Urinary bladder (tissue), 4 donors: ENCODE data around the gene EPHB2. TPM values are rescaled to one million over a fixed set of nuclear protein-coding genes. Genes with fewer than 3 reads are reported as not detected.

Experiments
- DNase-seq: peaks from one replicate; pipeline ENCODE4 v3.0.0-alpha.2; 2015; ENCODE audit errors: extremely low spot score
- H3K27ac ChIP-seq: one replicate; pipeline ENCODE4 v1.5.1; 2013; ENCODE audit warnings: low read depth, mild to moderate bottlenecking, moderate library complexity
- H3K36me3 ChIP-seq: one replicate; pipeline ENCODE4 v1.6.1; 2013; ENCODE audit warnings: mild to moderate bottlenecking, moderate library complexity; ENCODE audit not compliant: insufficient read depth
- H3K4me1 ChIP-seq: one replicate; pipeline ENCODE4 v1.6.1; 2013; ENCODE audit warnings: mild to moderate bottlenecking, moderate library complexity; ENCODE audit not compliant: insufficient read depth
- H3K4me3 ChIP-seq: one replicate; pipeline ENCODE4 v1.5.1; 2013; ENCODE audit warnings: low read depth, low read length
- WGBS: extraction: QIAGEN DNeasy Blood & Tissue Kit; methylation state at CpG from one replicate; pipeline ENCODE4 v1.1.7; 2013; 5-methylcytosine and 5-hydroxymethylcytosine counted together
- polyA plus RNA-seq: library from polyadenylated mRNA; stranded (reverse); fragments of 200-250 nt; gene quantifications from one replicate; pipeline ENCODE4 v1.2.3, GENCODE V29; 2013
- total RNA-seq: library from RNA; depleted of rRNA; stranded (reverse); fragments of >200 nt; gene quantifications from one replicate; pipeline ENCODE4 v1.2.3, GENCODE V29; 2014
- donor health status: healthy with polysubstance abuse.
- donor health status: healthy.

EPHB2 gene
- total and polyA plus RNA-seq, 2 donors, result 2.6 to 16.2 TPM

- H3K4me3 ChIP-seq, result no peak overlapping the region
- H3K27ac ChIP-seq, result no peak overlapping the region
- H3K4me1 ChIP-seq, result no peaks in the 10 kb centered on the region
- H3K36me3 ChIP-seq, result no peaks in the 10 kb centered on the region
- DNase-seq, result no peak
- WGBS, result 79% methylated on average over 13 of the region's 13 CpGs
Measured at GRCh38 chr1:22677931-22678896, 32.4 kb upstream of the EPHB2 start.

DNA sequence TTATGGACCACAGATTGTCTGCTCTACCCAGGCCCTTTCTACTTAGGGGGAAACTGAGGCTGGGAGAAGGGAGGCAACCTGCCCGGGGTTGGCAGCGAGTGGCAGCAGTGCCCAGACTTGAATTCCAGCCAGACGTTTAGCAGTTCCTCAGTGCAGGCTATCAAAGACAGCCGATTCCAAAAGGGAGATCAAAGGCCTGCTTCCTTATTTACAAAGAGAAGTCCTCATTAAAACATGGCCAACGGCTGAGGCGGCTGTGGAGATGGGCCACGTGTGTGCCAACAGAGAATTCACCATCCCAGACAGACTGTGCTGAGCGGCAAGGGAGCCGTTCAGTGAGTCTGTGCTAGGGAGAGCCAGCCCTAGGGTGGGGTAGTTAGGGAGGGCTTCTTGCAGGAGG is 29.9 kb upstream of the EPHB2 start:
- Histone ChIP-seq H3K4me1 (no peaks in the 10 kb centered on the region), H3K36me3 (no peaks in the 10 kb centered on the region), H3K27ac (no peak overlapping the region), H3K4me3 (no peak overlapping the region)
- 52% methylated on average over 9 of the region's 9 CpGs for WGBS
- DNase-seq, result no peak

GRCh38 chr1:22681556-22682276 is 28.9 kb upstream of the EPHB2 start:
- Histone ChIP-seq H3K4me1 (no peaks in the 10 kb centered on the region), H3K27ac (no peak overlapping the region), H3K4me3 (no peak overlapping the region), H3K36me3 (no peaks in the 10 kb centered on the region)
- 79% methylated on average over 15 of the region's 15 CpGs for WGBS
- no peak for DNase-seq

DNA sequence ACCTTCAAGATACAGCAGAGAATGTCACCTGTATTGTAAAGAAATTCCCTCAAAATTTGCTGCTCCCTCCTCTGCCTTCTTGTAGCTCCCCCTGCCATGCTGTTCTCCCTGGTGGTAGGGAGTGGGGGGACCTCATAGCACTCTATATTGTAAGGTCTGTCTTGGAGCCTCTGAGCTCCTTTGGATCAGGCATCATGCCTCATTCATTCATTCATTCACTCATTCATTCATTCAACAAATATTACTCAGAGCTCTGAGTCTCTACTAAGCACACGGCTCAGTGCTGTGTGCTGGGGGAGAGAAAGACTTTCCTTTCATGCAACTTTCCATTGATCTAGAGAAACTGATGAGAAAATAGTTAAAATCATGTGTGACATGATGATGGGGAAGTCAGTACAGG is 27.1 kb upstream of the EPHB2 start:
- Histone ChIP-seq H3K4me1 (no peaks in the 10 kb centered on the region), H3K27ac (no peak overlapping the region), H3K36me3 (no peaks in the 10 kb centered on the region), H3K4me3 (no peak overlapping the region)
- 86% methylated on average over 1 of the region's 1 CpG for whole genome bisulfite sequencing
- no peak for DNase-seq

DNA sequence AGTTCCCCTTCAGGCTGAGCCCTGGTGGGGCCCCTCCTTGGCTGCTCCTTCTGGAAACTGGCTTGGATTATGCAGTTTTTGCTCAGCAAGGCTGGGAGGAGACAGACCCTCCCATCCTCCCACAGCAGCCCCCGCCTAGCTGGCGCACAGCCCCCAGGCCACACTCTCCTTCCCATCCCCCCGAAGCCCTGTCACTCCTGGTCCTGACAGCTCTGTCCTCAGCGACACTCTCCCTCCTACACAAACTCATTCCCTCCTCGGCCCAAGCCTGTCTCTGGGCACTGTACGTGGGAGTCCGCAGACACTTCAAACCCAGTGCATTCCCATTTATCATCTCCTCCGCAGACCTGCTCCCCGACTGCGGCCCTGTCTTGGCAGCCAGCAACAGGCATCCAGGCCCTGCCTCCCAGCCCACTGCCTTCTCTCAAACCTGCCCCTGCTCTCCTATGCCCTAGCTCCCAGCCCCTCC is 25.0 kb upstream of the EPHB2 start:
- H3K4me1 ChIP-seq, result no peaks in the 10 kb centered on the region
- H3K36me3 ChIP-seq, result no peaks in the 10 kb centered on the region
- no peak overlapping the region for H3K4me3 ChIP-seq
- no peak overlapping the region for H3K27ac ChIP-seq
- no peak for DNase-seq
- 39% methylated on average over 10 of the region's 10 CpGs for WGBS

DNA sequence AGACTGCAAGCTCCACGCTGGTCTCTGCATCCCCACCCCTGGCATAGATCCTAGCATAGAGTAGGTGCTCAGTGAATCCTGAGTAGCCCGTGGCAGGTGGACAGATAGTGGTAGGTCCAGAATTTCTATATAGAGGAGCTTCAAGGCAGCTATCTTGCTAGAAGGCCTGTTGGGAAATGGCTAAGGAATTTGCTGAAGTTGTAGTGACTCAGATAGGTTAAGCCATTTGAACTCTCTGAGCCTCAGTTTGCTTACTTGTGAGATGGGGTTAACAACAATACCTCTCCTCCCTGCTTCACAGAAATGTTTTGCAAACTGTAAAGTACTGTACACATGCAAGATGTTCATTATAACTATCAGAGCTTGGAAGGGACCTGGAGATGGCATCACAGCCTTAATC is 23.4 kb upstream of the EPHB2 start:
- no peak for DNase-seq
- WGBS, result 86% methylated on average over 2 of the region's 2 CpGs
- Histone ChIP-seq H3K4me3 (no peak overlapping the region), H3K4me1 (no peaks in the 10 kb centered on the region), H3K36me3 (no peaks in the 10 kb centered on the region), H3K27ac (no peak overlapping the region)

DNA sequence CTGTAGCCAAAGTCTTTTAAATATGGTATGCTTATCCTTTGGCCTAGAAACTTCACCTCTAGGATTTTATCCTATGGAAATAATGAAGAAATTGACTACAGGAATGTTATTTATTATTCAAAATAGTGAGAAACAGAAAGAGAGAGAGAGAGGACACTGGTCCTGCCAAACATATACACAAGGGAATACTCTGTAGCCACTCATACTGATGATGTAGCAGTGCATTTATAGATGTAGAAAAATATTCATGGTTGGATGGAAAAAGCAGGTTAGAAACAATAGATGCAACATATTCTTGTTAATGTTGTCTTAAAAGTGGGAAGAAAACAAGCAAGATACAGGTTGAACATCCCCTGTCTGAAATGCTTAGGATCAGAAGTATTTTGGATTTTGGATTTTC is 22.2 kb upstream of the EPHB2 start:
- Histone ChIP-seq H3K27ac (no peak overlapping the region), H3K36me3 (no peaks in the 10 kb centered on the region), H3K4me1 (no peaks in the 10 kb centered on the region), H3K4me3 (no peak overlapping the region)
- DNase-seq, result no peak

DNA sequence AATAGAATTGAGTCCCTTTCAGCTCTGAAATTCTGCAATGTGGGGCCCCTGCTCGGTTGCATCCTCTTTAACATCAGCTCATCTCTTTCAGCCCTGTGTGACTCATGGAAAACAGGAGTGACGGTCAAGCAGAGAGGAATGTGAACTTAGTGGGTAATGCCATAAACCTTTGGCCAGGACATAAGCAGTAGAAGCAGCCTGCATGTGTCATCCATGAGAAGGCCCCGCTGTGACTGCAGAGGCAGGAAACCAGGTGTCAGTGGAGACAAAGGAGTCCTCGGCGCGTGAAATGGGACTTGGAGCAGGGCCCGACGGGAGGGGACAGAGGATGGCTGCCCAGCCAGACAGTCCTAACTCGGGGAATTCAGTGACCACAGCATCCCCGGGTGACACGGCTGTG is 21.1 kb upstream of the EPHB2 start:
- no peak for DNase-seq
- 60% methylated on average over 11 of the region's 11 CpGs for WGBS
- Histone ChIP-seq H3K36me3 (no peaks in the 10 kb centered on the region), H3K4me1 (no peaks in the 10 kb centered on the region), H3K4me3 (no peak overlapping the region), H3K27ac (no peak overlapping the region)

DNA sequence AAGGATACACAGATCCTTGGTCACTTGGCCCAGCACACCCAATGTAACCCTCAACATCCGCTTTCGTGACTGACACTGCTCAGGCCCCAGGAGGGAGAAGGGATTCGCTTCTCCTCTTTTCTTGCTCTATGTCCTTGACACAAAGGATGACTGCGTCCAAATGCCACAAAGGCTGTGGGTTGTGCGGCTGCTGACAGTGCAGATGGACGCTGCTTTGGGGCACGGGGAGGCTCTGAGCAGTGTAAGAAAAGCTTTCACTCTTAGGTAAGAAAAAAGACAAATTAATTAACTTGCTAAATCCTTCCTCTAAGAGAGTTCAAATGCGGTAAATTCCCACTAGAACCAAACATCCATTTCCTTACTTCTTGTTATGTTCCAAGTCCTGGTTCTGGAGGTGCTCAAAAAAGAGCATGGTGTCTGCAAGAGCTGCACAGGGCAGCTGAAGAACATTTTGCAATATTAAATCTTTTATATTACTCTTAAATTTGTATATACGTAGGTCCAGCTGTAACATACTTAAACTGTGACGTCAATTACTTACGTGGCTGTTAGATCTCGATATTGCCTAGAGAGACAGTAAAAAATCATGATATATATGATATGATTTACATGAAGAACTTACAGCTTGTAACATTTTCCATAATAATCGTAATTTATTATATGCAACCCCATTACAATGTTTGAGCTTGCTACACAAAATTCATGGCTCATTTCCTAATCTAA is 19.4 kb upstream of the EPHB2 start:
- no peak overlapping the region for H3K27ac ChIP-seq
- no peak overlapping the region for H3K4me3 ChIP-seq
- no peaks in the 10 kb centered on the region for H3K36me3 ChIP-seq
- WGBS, result 65% methylated on average over 13 of the region's 13 CpGs
- DNase-seq, result no peak
- H3K4me1 ChIP-seq, result no peaks in the 10 kb centered on the region

- H3K4me1 ChIP-seq, result no peaks in the 10 kb centered on the region
- DNase-seq, result no peak
- no peaks in the 10 kb centered on the region for H3K36me3 ChIP-seq
- H3K4me3 ChIP-seq, result no peak overlapping the region
- 89% methylated on average over 5 of the region's 5 CpGs for WGBS
- no peak overlapping the region for H3K27ac ChIP-seq
Measured at GRCh38 chr1:22694172-22694571, 16.5 kb upstream of the EPHB2 start.

DNA sequence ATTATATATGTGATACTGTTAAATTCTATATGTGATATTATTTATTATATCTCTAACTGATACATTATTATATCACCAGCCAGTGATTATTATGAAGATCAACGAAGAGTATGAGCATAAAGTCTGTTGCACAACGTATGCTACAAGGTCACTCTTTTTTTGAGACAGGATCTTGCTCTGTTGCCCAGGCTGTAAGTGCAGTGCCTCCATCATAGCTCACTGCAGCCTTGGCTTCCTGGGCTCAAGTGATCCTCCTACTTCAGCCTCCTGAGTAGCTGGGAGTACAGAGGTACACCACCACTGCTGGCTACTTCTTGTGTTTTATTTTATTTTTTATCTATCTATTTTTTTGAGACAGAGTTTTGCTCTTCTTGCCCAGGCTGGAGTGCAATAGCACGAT is 14.0 kb upstream of the EPHB2 start:
- no peak overlapping the region for H3K4me3 ChIP-seq
- WGBS, result 81% methylated on average over 3 of the region's 3 CpGs

DNA sequence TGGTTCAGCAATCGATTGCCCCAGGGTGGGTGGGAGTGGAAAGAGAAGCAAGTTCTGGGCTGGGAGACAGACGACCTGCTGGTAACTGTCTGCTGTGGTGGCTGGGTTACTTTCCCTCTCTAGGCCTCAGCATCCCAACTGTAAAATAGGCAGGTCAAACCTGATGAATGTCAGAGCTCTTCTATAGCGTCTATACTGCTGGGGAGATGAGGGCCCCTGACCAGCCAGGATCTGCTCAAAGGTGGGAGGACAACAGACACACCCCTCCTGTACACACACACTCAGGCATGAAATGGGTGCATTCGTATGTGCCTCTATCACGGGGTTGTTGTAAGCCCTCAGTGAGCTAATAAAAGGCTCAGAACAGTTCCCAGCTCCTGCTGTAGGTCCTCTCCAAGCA is 12.7 kb upstream of the EPHB2 start:
- no peaks in the 10 kb centered on the region for H3K4me1 ChIP-seq
- H3K4me3 ChIP-seq, result no peak overlapping the region
- H3K36me3 ChIP-seq, result no peaks in the 10 kb centered on the region
- 76% methylated on average over 5 of the region's 5 CpGs for WGBS
- DNase-seq, result no peak
- no peak overlapping the region for H3K27ac ChIP-seq

More for the DNA sequence above, 14.0 kb upstream of the EPHB2 start:
- Histone ChIP-seq H3K27ac (no peak overlapping the region), H3K4me1 (no peaks in the 10 kb centered on the region), H3K36me3 (no peaks in the 10 kb centered on the region)
- DNase-seq, result no peak

DNA sequence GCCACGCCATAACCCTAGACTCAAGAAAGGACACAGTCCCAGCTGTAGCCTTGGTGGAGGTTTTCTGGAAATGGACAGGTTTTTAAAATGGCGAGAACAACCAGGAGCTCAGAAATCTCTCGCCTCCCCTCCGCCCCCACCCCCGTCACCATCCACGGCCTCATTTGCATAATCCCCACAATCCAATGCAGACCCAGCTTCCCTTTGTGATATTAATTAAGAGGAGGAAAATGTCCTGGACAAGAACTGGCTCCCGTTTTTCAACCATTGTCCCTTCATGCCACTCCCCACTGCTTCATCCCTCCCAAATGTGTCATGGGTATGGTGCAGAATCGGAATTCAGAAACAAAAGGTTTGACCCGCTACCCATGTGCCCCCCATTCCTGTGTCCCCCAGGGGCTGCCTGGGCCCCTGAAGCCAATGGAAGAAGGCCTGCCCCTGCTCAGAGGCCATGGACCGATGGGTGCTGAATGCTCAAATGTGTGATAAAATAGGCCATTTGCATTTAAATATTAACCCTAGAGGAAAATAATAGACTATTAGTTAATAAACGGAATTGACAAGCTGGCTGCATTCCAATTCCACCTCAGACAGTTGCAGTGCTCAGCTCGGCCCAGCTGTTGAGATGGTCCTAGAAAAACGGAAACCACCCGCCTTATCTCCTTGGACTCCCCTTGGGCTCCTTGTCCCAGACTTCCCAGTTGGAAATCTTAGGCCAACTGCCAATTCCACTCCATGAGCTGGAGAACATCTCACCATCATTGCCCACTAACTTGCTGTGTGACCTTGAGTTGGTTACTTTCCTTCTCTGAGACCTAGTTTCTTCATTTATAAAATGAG is 10.7 kb upstream of the EPHB2 start:
- Histone ChIP-seq H3K4me3 (no peak overlapping the region), H3K4me1 (no peaks in the 10 kb centered on the region), H3K27ac (no peak overlapping the region), H3K36me3 (no peaks in the 10 kb centered on the region)
- no peak for DNase-seq
- WGBS, result 73% methylated on average over 14 of the region's 14 CpGs
